SK-N-SH (cell line): ENCODE data around the gene UCP1. TPM values are rescaled to one million over a fixed set of nuclear protein-coding genes. Genes with fewer than 3 reads are reported as not detected.
"Not testable (repeated sequence)": the region's sequence is repeated elsewhere in the genome, so short reads cannot be mapped to it uniquely, and the experiment has no call there.

Experiments
- CTCF ChIA-PET: fragments of 300-600, 350-600 bp; formaldehyde crosslinking; extraction: SDS; loops from one replicate; lab custom pipeline; 2021; lab: Yijun Ruan, JAX
- POLR2A ChIA-PET: fragments of 350-600 bp; sonication (Branson Sonifier 250); formaldehyde crosslinking; extraction: SDS; loops from one replicate; lab custom pipeline; 2020; ENCODE audit warnings: antibody characterized with exemption, inconsistent platforms; lab: Yijun Ruan, JAX
- DNase-seq: peaks from one replicate; pipeline ENCODE4 v3.0.0; 2012
- H2AFZ ChIP-seq: fragments of 200-600 bp; sonication (generic); 2 replicates; pipeline ENCODE4 v1.8.1; 2016; ENCODE audit warnings: antibody characterized with exemption, mild to moderate bottlenecking, low read depth
- H3F3A ChIP-seq: fragments of 200-600 bp; sonication (generic); replicated peaks from 2 replicates; pipeline ENCODE3; 2016; ENCODE audit warnings: antibody characterized with exemption, mild to moderate bottlenecking; ENCODE audit not compliant: insufficient read depth
- H3K27ac ChIP-seq, 2 experiments: fragments of 200-500 bp in 1 of 2; fragments of 200-600 bp in 1 of 2; sonication (Bioruptor generic) in 1 of 2; sonication (generic), shearing (Covaris generic) in 1 of 2; 2 replicates each; pipeline versions ENCODE4 v1.5.1 to v1.6.1; 2014 to 2016; ENCODE audit warnings: low read depth in 2 of 2, inconsistent platforms in 1 of 2, low read length in 1 of 2, mild to moderate bottlenecking in 1 of 2, mixed read lengths in 1 of 2
- H3K27me3 ChIP-seq: fragments of 200-600 bp; sonication (generic), shearing (Covaris generic); 2 replicates; pipeline ENCODE4 v1.6.1; 2016; ENCODE audit warnings: mixed run types; ENCODE audit not compliant: insufficient read depth
- H3K36me3 ChIP-seq, 2 experiments: fragments of 200-500 bp in 1 of 2; fragments of 200-600 bp in 1 of 2; sonication (Bioruptor generic) in 1 of 2; sonication (generic) in 1 of 2; replicated peaks in 1 of 2; 2 replicates each; pipeline versions ENCODE3 to v1.5.1; 2014 to 2016; ENCODE audit warnings: low read length in 1 of 2, mild to moderate bottlenecking in 1 of 2; ENCODE audit not compliant: insufficient read depth in 2 of 2, control insufficient read depth in 1 of 2
- H3K4me1 ChIP-seq, 2 experiments: fragments of 200-500 bp in 1 of 2; fragments of 200-600 bp in 1 of 2; sonication (Bioruptor generic) in 1 of 2; sonication (generic), shearing (Covaris generic) in 1 of 2; 2 replicates each; pipeline versions ENCODE4 v1.5.1 to v1.6.1; 2014 to 2016; ENCODE audit warnings: low read depth in 1 of 2, low read length in 1 of 2, mixed run types in 1 of 2; ENCODE audit not compliant: insufficient read depth in 2 of 2, control insufficient read depth in 1 of 2
- H3K4me2 ChIP-seq: fragments of 200-600 bp; sonication (generic), shearing (Covaris generic); 2 replicates; pipeline ENCODE4 v1.6.1; 2017; ENCODE audit warnings: mixed run types
- H3K4me3 ChIP-seq, 2 experiments: fragments of 200-500 bp in 1 of 2; fragments of 200-600 bp in 1 of 2; sonication (Bioruptor generic) in 1 of 2; sonication (generic), shearing (Covaris generic) in 1 of 2; 2 replicates each; pipeline versions ENCODE4 v1.5.1 to v1.8.1; 2014 to 2016; ENCODE audit warnings: low read depth in 2 of 2, inconsistent platforms in 1 of 2, low read length in 1 of 2, mild to moderate bottlenecking in 1 of 2, mixed read lengths in 1 of 2, moderate library complexity in 1 of 2
- H3K79me2 ChIP-seq: fragments of 200-600 bp; sonication (generic); 2 replicates; pipeline ENCODE4 v1.8.1; 2017; ENCODE audit warnings: mild to moderate bottlenecking; ENCODE audit not compliant: insufficient read depth
- H3K9ac ChIP-seq: fragments of 200-600 bp; sonication (generic); 2 replicates; pipeline ENCODE4 v1.6.1; 2017; ENCODE audit warnings: mixed run types
- H3K9me2 ChIP-seq: fragments of 200-600 bp; sonication (generic); 2 replicates; pipeline ENCODE4 v1.6.1; 2017; ENCODE audit warnings: mixed run types
- H3K9me3 ChIP-seq: fragments of 200-600 bp; sonication (generic); 2 replicates; pipeline ENCODE4 v1.6.1; 2017; ENCODE audit warnings: mixed run types, mild to moderate bottlenecking, moderate library complexity
- H4K20me1 ChIP-seq: fragments of 200-600 bp; sonication (generic); 2 replicates; pipeline ENCODE4 v1.6.1; 2017; ENCODE audit warnings: mild to moderate bottlenecking, mixed run types; ENCODE audit not compliant: insufficient read depth
- WGBS: methylation state at CpG from one replicate; pipeline ENCODE4 v1.1.6; 2017; ENCODE audit warnings: low lambda C conversion rate; 5-methylcytosine and 5-hydroxymethylcytosine counted together
- polyA plus RNA-seq, 3 experiments: library from polyadenylated mRNA; depleted of rRNA; stranded (reverse); fragments of >200 nt; gene quantifications; 2 replicates each; pipeline ENCODE4 v1.2.3, GENCODE V29; 2012
- small RNA-seq, 7 experiments: library from RNA; depleted of rRNA; stranded (forward); fragments of <200 nt; gene quantifications; one replicate each; pipeline ENCODE3, GENCODE V24; 2012
- TF ChIP-seq, protein P1 (sequence below): fragments of 200-600 bp; sonication (generic); IDR thresholded peaks from 2 replicates; pipeline ENCODE4 v1.6.1; 2017; ENCODE audit warnings: antibody characterized with exemption, mild to moderate bottlenecking, moderate library complexity

The UCP1 gene
- polyA plus RNA-seq, 1 of the 3 experiments (the other 2 are of a cell fraction): not detected

GRCh38 chr4:140515423-140515822, 53.3 kb downstream of the UCP1 start (continued):
- TF ChIP-seq, protein P1, sequence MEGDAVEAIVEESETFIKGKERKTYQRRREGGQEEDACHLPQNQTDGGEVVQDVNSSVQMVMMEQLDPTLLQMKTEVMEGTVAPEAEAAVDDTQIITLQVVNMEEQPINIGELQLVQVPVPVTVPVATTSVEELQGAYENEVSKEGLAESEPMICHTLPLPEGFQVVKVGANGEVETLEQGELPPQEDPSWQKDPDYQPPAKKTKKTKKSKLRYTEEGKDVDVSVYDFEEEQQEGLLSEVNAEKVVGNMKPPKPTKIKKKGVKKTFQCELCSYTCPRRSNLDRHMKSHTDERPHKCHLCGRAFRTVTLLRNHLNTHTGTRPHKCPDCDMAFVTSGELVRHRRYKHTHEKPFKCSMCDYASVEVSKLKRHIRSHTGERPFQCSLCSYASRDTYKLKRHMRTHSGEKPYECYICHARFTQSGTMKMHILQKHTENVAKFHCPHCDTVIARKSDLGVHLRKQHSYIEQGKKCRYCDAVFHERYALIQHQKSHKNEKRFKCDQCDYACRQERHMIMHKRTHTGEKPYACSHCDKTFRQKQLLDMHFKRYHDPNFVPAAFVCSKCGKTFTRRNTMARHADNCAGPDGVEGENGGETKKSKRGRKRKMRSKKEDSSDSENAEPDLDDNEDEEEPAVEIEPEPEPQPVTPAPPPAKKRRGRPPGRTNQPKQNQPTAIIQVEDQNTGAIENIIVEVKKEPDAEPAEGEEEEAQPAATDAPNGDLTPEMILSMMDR: no peak

- POLR2A ChIA-PET, DNase-seq, H3K4me1 ChIP-seq, H3K4me2 ChIP-seq, H3F3A ChIP-seq, H4K20me1 ChIP-seq, H3K4me3 ChIP-seq, H3K79me2 ChIP-seq, H3K9me3 ChIP-seq, H3K9me2 ChIP-seq, H3K9ac ChIP-seq, H2AFZ ChIP-seq, H3K27me3 ChIP-seq, H3K27ac ChIP-seq, H3K36me3 ChIP-seq: not testable (repeated sequence)
- CTCF ChIA-PET: interaction anchor here (1.0 kb wide), 1 partner anchor 96 kb away, joined by 3 read pairs; no protein-coding TSS in a partner anchor
- 60% methylated on average over 5 of the region's 5 CpGs for WGBS
Measured at GRCh38 chr4:140513765-140514164, 55.0 kb downstream of the UCP1 start.

Small RNAs within 50 kb of the gene (small RNA-seq; reads per million reads assigned to genes)
- gene AC108019.1 (0 reads per million in 7 experiments), gene RN7SL152P (0 reads per million in 7 experiments)

Other genes with a start within 250 kb of the UCP1 start
- 16.0 and 26.8 TPM in 2 replicates for gene SCOC, start 195.3 kb downstream of the UCP1 start, polyA plus RNA-seq (2012; rRNA removed)
- 0.72 and 0.80 TPM in 2 replicates for gene CLGN, start 141.3 kb downstream of the UCP1 start, polyA plus RNA-seq (2012; rRNA removed)
- gene MGAT4D, start 70.7 kb downstream of the UCP1 start, polyA plus RNA-seq (2012; rRNA removed): not detected in 2 replicates
- 5.0 and 7.1 TPM in 2 replicates for gene ELMOD2, start 44.8 kb downstream of the UCP1 start, polyA plus RNA-seq (2012; rRNA removed)
- 13.5 and 16.1 TPM in 2 replicates for gene TBC1D9, start 187.4 kb upstream of the UCP1 start, polyA plus RNA-seq (2012; rRNA removed)